TTC549 (cell line): ENCODE measurements around the gene SARS1.
"Not testable (repeated sequence)": the region's sequence is repeated elsewhere in the genome, so short reads cannot be mapped to it uniquely, and the experiment has no call there.

Experiments used
- FAIRE-seq: peaks from 2 replicates; lab custom pipeline; 2012; peaks lifted over from hg19 to GRCh38; lab: Jason Lieb, UNC

The SARS1 gene

GRCh38 chr1:109213824-109214693 lies at the start of gene SARS1:
TSS of gene SARS1 (plus strand) at chr1:109213918. CDS start at chr1:109213993, 75 bp downstream.
- FAIRE-seq: no peak

DNA sequence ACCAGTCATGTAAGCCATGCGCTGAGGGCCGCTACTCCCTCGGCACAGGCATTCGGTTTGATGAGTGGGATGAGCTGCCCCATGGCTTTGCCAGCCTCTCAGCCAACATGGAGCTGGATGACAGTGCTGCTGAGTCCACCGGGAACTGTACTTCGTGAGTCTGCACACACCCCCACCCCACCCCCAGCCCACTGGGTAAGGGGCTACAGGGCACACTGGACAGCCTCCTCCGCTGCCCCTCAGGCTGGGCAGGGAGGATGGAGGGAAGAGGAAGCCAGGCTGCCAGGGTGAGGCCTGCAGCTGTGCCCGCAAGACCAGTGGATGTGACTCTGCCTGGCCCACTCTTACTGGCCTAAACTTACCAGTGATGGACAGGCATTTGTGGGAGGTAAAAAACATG lies 49.2 kb upstream of the SARS1 start:
- no peak for FAIRE-seq

DNA sequence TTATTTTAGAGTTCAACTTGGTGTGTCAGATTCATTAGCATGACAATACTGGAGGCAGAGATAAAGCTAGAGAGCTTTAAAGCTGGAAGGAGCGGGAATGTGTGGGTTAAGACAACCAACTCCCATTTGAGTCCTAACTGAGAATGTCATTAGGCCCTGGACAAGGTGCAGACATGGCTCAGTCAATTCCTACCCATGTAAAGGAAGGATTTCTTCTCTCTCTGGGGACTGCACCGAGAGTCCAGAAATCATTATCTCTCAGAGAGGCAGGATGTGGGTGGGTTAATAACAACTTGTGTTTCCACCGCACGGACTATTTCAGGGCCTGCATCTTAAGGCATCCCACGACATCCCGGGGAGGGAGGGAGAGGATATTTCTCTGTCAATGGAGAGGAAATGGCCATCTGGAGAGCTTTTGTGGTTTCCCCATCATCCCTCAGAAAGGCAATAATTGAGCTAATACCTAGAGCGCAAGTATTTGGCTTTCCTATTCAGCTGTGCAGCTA lies 46.7 kb upstream of the SARS1 start:
- no peak for FAIRE-seq

- FAIRE-seq: no peak
Observed at GRCh38 chr1:109170035-109170764, 43.5 kb upstream of the SARS1 start.

DNA sequence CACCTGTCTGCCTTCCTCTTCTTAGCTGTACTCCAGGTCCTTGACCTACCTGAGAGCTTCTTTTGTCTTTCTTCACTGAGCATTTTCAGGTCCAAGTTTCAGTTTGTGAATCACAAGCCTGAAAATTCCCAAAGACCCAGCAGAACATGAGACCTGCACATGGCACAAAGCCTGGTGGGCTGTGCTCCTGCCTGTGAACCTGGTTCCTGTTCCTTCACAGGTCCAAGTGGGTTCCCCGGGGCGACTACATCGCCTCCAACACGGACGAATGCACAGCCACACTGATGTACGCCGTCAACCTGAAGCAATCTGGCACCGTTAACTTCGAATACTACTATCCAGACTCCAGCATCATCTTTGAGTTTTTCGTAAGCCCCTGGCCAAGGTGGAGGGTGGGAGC lies 42.1 kb upstream of the SARS1 start:
- FAIRE-seq: no peak

DNA sequence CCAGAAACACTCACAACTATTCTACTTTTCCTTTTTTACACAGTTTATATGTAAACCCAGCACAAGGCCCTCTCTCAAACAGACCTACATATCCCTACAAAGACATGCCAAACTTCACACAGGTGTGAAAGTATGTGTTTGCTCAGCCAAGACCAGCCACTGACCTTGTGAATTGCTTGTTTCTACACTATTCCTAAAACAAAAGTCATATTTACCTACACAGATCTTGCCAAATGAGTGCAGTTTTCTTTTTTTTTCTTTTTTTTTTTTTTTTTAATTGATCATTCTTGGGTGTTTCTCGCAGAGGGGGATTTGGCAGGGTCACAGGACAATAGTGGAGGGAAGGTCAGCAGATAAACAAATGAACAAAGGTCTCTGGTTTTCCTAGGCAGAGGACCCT lies 37.4 kb upstream of the SARS1 start:
- FAIRE-seq: not testable (repeated sequence)

DNA sequence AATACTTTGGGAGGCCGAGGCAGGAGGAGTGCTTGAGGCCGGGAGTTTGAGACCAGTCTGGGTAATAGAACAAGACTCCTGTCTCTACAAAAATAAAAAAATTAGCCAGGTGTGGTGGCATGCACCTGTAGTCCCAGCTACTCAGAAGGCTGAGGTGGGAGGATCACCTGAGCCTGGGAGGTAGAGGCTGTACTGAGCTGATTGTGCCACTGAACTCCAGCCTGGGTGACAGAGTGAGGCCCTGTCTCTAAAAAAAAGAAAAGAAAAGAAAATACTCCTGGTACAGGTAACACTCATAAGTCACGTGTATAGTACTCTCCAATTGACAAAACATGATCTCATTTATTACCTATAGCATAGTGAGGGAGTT lies 33.0 kb upstream of the SARS1 start:
- not testable (repeated sequence) for FAIRE-seq

DNA sequence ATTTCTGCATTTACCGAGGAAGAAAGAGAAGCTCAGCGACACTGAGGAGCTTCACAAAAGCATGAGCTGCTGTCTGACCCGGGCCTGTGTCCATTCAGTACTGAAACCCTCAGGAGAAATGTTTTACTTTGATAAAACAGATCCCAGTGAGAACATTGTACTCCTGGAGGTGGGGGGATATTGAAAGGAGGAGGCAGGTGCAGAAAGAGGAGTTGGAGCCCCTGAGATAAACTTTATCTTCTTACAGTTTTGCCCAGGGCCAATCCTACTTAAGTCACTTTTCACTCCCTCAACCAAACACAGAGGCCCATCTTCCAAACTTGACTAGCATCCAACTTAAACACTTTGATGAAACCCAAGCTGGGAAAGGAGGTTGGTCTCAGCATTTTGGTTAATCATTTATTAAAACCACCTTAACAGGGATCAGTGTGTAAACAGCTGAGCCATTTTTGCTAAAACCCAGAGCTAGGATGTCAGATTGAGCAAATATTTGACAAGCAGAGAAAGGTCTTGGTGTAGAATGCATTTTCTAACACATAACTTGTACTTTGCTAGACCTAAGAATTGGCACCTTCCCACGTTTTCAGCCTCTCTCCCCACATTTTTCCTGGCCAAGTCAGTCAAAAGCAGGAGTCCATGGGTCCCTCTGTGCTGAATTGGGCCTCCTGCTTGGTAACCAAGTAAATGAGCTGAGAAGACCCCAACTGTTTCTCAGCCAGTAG lies 32.5 kb upstream of the SARS1 start:
- no peak for FAIRE-seq

- FAIRE-seq: no peak
Observed at GRCh38 chr1:109181807-109182163, 31.9 kb upstream of the SARS1 start.

DNA sequence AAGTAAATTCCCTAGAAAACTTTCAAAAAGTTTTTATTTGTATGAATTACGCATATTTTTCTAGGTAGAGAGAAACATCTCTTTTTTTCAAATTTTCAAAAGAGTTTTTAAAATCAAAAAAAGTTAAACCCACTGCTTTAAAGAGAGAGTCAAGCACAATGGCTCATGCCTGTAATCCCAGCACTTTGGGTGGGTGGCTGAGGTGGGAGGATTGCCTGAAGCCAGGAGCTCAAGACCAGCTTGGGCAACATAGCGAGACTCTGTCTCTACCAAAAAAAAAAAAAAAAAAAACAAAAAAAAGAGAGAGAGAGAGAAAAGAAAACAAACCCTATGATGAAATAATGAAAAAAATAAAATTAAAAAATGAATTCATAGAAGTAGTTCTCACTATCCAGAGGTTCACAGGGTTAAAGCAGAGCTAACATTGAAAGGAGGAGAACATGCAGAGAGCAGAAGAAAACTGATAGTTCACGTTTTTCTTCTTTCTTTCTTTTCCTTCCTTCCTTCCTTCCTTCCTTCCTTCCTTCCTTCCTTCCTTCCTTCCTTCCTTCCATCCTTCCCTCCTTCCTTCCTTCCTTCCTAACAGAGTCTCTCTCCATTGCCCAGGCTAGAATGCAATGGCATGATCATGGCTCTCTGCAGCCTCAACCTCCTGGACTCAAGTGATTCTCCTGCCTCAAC lies 30.5 kb upstream of the SARS1 start:
- FAIRE-seq: no peak

- FAIRE-seq: no peak
Observed at GRCh38 chr1:109184687-109185086, 29.0 kb upstream of the SARS1 start.

DNA sequence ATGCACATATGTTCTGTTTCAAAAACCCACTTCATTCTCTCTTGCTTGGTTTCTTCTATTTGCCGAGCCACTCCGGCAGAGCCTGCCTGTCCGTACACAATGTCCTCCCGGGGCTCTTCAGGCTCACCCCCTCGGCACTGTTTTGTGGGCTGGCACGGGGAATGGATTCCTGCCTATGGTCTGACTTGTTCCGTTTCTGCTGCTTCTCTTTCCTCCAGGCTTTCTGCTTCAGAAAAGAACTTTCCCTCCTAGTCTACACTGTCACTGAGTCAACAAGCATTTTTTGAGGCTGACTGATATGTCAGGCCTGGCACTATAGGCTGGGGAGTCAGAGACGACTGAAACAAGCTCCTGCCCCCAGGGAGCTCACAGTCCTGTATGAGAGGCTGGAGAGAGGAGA lies 28.4 kb upstream of the SARS1 start:
- no peak for FAIRE-seq

- no peak for FAIRE-seq
Observed at GRCh38 chr1:109185990-109186732, 27.6 kb upstream of the SARS1 start.

- no peak for FAIRE-seq
Observed at GRCh38 chr1:109186733-109187086, 27.0 kb upstream of the SARS1 start.

DNA sequence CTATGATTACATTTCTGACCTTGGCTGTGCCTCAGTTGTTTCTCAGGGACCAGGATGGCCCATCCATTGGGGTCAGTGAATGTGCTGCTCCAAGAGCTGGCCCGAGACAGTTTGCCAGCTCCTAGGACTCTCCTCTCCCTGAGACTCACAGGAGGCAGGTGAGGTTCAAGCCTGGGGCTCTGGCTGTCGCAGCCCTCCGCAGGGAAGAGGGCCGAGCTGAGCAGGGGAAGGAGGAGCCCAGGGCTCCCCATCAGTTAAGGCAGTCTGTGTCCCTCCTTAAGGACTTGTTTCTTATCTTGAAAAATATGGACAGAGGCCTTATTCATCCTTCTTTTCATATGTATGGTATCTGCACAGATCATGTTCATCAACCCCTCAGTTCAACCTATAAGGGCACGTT lies 26.6 kb upstream of the SARS1 start:
- no peak for FAIRE-seq

- no peak for FAIRE-seq
Observed at GRCh38 chr1:109188200-109188599, 25.5 kb upstream of the SARS1 start.

DNA sequence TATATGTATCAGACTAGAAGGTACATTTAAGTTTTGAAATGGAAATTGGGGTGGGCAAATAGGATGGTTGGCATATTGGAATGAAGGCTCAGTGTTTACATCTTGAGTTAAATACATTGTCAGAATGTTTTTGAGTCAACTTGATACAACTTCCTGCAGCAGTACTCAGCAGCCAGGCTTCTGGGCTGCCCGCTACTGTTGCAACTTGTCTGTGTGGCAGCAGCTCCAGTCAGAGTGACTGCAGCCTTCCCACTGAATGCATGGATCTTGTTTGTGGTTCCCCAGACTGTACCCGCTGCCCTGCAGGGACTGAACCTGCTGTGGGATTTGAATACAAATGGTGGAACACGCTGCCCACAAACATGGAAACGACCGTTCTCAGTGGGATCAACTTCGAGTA lies 24.9 kb upstream of the SARS1 start:
- FAIRE-seq: no peak

DNA sequence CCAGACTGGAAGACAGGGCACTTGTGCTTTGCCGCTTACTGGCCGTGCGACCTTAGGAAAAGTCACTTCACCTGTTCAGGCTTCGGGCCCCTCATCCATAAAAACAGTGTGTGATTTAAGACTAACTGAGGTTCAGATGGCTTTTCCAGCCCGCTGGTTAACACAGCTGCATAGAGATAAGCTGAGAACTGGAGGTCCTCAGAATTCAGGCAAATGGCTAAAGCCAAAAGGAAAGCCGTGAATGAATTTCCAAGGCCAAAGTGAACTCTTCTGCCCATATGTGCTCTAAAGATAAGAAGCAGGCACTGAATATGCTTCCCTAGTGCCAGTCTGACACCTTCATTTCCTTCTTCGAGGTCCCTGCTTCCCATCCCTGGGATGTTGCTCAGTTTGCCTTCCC lies 23.5 kb upstream of the SARS1 start:
- FAIRE-seq: no peak

- no peak for FAIRE-seq
Observed at GRCh38 chr1:109191377-109191776, 22.3 kb upstream of the SARS1 start.

DNA sequence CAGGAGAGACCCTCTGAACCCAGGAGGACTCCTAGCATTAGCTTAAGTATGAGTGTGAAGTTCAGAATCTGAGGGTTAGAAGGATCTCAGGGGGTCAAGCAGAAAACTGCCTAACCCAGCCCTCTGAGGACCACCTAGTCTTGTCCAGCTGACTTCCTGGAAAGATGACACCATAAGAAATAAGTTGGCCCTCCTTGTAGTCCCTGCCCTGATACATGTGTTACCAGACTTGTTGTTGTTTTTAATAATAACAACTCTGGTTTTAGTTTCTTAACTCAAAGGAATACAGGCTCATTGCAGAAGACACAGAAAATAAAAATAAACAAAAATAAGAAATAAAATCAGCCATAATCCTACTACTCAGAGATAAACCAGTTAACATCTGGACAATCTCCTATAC lies 21.8 kb upstream of the SARS1 start:
- no peak for FAIRE-seq

- FAIRE-seq: no peak
Observed at GRCh38 chr1:109192433-109192832, 21.3 kb upstream of the SARS1 start.
